Activated CD4-positive, alpha-beta T cell treated with anti-CD3 and anti-CD28 coated beads, Interleukin-2, amount 50 U/mL, for 1 hour (primary cell): ENCODE measurements around the gene PAFAH1B1.

ENCODE experiments used
- DNase-seq: peaks from one replicate; pipeline ENCODE4 v3.0.0-alpha.2; 2020

PAFAH1B1 gene

DNA sequence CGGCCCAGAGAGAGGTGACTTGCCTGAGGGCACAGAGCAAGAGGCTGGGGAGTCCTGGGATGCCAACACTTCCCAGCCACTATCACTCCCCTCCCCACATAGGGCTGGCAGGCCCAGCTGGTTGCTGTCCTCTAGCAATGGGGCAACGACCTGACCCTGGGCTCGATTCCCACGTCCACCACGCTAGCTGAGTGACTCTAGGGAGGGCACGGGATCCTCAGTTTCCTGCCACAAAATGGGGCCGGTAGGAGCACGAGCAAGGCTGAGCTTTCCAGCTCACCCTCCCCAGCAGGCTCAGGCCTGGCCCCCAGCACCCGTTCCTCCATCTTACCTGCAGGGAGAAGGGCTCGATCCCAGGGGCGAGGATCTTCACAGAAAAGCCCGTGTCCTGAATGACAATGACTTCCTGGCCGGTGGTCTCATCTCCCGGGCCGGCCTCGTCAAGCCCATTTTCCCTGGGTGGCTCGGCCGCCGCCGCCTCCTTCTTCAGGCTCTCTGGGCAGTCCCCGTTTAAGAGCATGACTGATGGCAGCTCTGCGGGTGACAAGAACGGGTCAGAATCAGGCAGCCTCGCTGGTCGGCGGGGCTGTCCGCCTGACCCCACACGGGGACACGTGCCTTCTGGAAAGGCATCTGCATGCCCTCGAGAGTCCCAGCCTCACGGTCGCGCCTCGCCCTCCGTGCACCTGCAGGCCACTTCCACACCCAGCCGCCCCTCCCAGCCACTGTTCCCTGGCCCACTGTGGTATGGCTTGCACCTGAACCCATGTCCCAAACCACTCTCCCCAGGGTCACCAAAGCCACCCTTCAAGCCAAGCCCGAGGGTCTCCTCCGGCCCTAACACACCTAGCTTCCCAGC lies 110.8 kb downstream of the PAFAH1B1 start:
- DNase-seq = no peak

DNA sequence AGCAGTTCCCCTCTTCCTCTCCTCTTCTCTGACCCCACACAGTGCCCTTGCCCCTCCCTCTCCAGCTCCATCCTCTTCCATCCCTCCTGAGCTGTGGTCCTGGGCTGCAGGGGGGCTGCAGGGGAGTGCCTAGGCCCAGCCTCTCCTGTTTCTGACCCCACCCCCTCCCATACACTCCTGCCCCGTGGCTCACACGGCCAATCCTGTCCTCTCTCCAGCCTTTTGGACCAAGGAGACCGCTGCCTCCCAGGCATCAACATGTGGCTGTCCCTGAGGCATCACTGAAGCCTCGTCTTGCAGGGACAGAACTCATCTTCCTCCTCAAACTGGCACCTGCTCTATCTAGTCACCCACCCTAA lies 111.4 kb downstream of the PAFAH1B1 start:
- no peak for DNase-seq

GRCh38 chr17:2705263-2705662 lies 111.8 kb downstream of the PAFAH1B1 start:
- DNase-seq = no peak

DNA sequence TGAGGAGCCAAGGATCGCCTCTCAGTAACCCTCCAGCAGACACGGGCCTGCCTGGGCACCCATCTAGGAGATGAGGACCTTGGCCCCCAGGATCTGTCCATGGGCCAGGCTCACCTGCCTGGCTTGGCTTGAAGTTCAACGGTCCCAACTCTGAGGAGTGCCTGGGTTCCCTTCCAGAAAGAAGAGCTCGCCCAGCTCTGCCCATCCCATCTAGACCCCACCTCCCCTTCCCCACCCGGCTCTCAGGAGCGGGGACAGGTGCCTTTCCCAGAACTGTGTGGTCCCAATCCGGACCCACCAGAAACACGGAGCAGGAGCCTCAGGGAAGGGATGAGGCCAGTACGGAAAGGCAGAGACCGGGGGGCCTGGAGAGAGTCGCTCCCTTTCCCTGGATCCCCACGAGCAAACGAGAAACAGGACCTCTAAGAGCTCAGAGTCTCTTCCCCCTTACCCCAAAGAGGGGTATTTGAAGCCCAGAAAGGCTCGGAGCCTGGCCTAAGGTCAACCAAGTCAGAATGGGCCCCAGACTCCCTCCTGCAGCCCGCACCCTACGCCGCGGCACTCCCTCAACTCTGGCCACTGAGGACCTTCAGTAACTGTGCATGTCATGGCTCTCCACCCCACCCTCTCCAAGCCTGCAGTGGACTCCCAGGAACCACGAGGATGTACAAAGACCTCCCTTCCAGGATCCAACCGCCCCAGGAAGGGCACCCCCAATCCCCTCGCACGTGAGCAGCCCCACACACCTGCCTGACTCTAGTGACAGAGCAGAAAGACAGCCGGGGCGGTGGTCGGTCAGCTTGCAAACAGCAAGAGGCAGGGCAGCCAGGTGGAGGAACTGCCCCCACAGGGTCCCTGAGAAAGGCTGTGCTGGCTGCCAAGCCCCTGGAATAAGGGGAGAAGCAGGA lies 112.7 kb downstream of the PAFAH1B1 start:
- no peak for DNase-seq

DNA sequence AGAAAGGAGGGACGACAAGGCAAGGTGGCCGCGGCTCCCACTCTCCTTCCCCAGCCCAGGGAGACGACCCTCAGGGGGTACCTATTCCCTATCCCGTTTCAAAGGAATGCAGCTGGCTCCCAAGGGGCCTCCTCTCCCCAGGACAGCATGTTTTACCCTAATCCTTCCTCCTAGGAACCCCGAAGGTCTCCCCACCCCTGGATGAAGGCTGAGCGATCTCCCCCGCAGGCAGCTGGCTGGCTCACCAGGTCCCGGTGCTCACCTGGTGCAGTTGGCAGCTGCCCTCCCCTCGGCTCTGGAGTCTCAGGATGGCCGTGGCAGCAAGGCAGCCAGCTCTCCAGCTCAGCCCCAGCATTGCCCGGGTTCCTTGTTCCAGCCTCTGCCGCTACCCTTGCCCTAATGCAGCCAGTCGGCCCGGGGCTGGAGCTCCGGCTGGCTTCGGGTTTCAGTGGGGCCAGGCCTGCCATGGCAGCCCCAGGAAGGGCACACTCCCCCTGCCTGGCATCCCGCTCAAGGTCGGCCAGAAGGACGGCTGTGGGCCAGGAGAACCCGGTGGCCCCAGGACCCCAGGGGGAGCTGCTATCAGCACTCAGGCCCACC lies 113.6 kb downstream of the PAFAH1B1 start:
- DNase-seq = no peak

DNA sequence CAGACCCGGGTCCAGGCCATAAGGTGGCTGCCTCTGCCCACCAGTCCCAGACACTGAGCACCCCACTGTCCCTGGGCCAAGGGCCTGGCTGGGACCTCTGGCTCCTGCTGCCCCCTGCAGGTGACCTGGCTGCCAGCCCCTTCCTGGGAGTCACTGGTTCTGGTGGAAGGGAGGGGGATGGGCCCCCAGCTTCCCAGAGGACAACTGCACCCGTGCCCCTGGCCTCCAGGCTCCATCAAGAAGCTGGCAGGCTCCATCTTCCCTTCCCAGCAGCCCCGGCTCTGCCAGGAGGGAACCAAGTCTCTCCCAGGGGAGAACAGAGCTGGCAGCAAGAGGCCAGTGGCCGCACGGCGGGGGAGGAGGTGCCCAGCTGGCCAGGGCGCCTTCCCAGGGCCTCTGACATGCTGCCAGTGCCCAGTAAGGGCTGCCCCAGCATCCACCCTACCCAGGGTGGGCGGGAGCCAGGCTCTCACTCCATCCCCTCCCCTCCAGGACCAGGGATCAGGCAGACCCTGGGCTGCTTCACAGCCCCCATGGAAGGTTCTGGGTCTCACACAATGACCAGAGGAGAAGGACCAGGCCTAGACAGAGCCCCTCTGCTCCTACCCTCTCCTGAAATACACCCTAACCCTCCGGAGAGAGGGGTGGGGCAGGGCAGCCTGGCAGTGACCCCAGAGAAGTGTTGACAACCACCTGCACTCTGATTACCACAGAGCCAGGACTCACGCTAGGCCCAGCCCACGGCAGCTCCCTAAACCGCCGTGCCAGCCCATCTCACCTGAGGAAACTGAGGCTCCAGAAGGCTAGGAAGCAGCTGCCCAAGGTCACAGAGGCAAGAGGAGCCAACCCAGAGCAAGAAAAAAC lies 114.5 kb downstream of the PAFAH1B1 start:
- DNase-seq = no peak

DNA sequence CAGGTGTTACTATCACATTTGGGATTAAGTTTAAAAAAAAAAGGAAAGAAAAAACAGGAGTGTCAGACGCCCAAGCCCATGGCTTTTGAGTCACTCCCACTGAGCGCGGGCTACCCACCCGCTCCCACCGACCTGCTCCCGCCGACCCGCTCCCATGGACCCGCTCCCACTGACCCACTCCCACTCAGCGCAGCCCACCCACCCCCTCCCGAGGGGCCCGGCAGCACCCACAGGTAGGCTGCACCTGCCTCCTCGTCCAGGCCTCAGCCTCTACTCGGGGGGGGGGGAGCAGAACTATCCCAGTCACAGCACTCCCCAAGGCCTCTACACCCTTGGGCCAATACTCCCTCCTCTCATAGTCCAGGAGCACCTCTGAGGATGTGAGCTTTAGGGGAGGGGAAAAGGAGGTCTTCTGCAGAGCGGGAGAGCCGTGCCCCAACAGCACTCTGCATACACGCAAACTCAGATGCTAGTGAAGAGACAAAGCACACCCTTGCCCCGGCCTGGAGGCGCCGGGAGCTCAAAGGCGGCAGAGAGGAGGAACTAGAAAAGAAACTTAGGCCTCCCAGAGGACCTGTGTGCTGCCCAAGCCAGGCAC lies 115.2 kb downstream of the PAFAH1B1 start:
- no peak for DNase-seq

- no peak for DNase-seq
Measured at GRCh38 chr17:2709183-2709661, 115.8 kb downstream of the PAFAH1B1 start.

GRCh38 chr17:2710071-2710802 lies 116.8 kb downstream of the PAFAH1B1 start:
- no peak for DNase-seq

GRCh38 chr17:2710803-2711607 lies 117.6 kb downstream of the PAFAH1B1 start:
- peak; percentile 30 for DNase-seq

- peak; percentile 94 for DNase-seq
Measured at GRCh38 chr17:2711608-2712299, 118.3 kb downstream of the PAFAH1B1 start, which contains the start of gene CLUH. Gene CLUH (minus strand): TSS chr17:2711764. CDS start chr17:2711661, 103 bp downstream.

GRCh38 chr17:2712300-2713043 lies 119.0 kb downstream of the PAFAH1B1 start:
- no peak for DNase-seq

GRCh38 chr17:2713881-2714280 lies 120.4 kb downstream of the PAFAH1B1 start:
- no peak for DNase-seq

- no peak for DNase-seq
Measured at GRCh38 chr17:2716649-2717048, 123.2 kb downstream of the PAFAH1B1 start.

DNA sequence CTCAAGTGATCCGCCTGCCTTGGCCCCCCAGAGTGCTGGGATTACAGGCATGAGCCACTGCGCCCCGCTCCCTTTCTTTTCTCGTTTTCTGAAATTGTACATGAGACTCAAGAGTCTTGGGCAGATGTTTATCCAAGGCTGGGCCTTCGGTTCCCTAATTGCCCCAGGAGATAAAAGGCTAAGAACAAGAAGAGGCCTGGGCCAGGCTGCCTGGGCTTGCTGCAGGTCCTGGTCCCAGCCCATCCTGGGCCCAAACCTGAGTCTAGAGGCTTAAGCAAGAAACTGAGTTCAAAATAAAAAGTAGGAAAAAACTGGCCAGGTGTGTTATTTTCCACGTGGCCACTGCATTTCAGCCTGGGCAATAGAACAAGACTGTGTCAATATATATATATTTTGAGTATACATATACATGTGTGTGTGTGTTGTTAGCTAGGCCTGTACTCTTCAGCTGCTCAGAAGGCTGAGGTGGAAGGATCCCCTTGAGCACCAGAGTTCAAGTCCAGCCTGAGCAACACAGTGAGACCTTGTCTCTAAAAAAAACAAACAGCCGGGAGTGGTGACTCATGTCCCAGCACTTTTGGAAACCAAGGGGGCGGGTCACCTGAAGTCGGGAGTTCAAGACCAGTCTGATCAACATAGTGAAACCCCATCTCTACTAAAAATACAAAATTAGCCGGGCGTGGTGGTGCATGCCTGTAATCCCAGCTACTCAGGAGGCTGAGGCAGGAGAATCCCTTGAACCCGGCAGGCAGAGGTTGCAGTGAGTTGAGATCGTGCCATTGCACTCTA lies 124.9 kb downstream of the PAFAH1B1 start:
- no peak for DNase-seq

GRCh38 chr17:2719861-2720260 lies 126.4 kb downstream of the PAFAH1B1 start:
- DNase-seq = no peak

DNA sequence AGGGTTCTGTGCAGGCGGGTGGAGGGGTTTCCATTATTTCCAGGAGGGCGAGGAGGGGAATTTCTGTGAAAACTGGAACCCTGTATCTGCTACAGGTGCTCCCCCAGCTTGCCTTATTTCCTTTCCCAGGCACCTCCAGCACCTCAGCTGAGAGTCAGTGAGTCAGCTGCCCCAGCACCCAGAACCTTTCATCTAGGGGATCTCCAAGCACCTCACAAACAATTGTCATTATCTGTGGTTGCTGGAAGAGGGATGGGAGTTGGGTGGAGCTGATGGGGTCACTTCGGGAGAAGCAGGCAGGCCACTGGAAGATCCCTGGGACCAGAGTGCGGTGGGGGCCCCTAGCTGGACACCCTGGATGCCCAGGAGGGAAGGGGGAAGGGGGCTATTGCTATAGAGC lies 128.1 kb downstream of the PAFAH1B1 start:
- DNase-seq = no peak

DNA sequence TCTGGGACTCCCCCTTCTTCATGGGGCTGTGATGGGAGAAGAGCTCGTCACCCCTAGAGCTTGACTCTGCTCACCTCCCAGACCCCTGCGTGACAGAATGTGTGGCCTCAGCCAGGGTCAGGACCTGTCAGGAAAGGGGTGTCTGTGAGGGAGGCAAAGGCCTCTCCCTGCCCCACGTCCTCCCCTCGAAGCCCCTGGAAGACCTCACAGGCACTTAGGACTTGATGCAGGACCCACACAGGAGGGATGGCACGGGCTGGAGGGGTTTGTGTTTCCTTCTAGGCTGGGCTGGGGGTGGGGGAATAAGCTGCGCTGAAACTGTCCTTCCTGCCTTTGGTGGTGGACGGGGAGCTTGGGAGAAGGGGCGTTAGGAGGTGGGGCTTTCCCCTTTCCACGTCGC lies 129.2 kb downstream of the PAFAH1B1 start:
- DNase-seq = no peak
